Thyroid gland (tissue), 4 donors: ENCODE data around the gene RAI14.

Source experiments
- POLR2A ChIP-seq, 2 donors: fragments of 450-650 bp; IDR thresholded peaks; one replicate each; pipeline ENCODE4 v1.6.1; 2017; ENCODE audit warnings: antibody characterized with exemption in 2 of 2, mild to moderate bottlenecking in 2 of 2, moderate library complexity in 1 of 2
- TF ChIP-seq, protein P1 (sequence below), 6 experiments: fragments of 200-600 bp in 3 of 6; fragments of 450-650 bp in 3 of 6; sonication (generic) in 3 of 6; IDR thresholded peaks; one replicate each; pipeline ENCODE4 v1.5.1; 2016 to 2019; ENCODE audit warnings: antibody characterized with exemption in 6 of 6, mild to moderate bottlenecking in 2 of 6, inconsistent platforms in 1 of 6, moderate library complexity in 1 of 6

DNA sequence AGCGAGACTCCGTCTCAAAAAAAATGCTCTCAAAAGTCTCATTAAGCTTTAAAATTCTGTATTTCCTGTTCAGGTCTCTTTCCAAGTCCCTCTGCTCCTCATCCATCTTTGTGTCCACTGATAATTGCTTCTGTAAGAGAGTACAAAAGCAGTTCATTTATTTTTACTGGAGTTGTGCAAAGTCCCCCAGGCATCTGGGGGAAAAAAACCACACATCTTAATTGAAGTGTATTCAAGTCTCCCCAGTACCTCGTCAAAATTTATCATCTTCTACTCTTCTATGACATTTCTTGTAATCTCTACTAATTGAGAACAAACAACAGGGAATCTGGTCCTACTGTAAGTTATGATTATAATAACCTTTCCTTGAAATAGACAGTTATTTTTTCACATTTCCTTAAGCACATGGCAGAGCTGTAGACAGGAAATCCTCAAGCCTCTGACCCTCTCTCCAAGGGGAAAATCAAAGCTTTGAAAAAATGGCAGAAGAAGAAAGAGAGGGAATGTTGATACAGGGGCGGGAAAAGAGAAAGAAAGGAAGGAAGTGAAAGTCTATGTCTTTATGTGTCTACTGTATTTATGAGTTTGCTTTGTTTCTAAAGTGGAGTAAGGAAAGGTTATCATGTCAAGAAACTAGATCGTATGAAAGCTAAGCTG is 51.5 kb downstream of the RAI14 start:
- TF ChIP-seq, protein P1, sequence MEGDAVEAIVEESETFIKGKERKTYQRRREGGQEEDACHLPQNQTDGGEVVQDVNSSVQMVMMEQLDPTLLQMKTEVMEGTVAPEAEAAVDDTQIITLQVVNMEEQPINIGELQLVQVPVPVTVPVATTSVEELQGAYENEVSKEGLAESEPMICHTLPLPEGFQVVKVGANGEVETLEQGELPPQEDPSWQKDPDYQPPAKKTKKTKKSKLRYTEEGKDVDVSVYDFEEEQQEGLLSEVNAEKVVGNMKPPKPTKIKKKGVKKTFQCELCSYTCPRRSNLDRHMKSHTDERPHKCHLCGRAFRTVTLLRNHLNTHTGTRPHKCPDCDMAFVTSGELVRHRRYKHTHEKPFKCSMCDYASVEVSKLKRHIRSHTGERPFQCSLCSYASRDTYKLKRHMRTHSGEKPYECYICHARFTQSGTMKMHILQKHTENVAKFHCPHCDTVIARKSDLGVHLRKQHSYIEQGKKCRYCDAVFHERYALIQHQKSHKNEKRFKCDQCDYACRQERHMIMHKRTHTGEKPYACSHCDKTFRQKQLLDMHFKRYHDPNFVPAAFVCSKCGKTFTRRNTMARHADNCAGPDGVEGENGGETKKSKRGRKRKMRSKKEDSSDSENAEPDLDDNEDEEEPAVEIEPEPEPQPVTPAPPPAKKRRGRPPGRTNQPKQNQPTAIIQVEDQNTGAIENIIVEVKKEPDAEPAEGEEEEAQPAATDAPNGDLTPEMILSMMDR (IDR thresholded peaks at IDR 0.05): no peak
- TF ChIP-seq POLR2A (IDR thresholded peaks at IDR 0.05): no peak
